Measurements from ENCODE around the gene SLC10A3.

Gene SLC10A3, protein sequence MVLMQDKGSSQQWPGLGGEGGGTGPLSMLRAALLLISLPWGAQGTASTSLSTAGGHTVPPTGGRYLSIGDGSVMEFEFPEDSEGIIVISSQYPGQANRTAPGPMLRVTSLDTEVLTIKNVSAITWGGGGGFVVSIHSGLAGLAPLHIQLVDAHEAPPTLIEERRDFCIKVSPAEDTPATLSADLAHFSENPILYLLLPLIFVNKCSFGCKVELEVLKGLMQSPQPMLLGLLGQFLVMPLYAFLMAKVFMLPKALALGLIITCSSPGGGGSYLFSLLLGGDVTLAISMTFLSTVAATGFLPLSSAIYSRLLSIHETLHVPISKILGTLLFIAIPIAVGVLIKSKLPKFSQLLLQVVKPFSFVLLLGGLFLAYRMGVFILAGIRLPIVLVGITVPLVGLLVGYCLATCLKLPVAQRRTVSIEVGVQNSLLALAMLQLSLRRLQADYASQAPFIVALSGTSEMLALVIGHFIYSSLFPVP

DNA sequence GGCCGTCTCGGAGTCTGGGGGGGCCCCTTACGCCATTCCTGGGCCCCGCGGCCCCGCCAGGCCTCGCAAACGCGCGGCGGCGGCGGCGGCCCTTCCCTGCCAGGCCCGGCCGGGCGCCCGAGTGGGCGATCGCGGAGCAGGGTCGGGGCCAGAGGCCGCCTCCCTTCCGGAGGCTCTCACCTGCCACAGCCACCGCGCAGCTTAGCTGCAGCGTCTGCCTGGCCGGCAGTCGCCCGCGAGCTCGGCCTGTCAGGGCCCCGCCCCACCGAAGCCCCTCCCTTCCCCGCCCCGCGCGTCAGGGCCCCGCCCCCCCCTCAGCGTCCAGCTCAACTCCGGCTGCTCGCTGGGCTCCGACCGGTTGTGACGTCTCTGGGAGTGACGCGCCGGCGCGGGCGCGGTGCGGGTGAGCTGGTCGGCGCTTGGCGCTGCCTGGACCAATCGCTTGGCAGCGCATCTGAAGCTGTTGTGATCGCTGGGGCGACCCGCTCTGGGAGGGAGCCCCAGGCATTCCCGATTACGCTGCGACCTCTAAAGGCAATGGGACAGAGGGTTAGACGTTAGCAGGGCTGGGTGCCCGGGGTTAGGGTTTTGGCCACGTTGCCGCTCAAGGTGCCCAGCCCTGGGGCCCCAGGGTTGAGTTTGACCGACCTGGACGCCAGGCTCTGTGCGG is at the start of gene SLC10A3:
Gene SLC10A3 (minus strand): TSS at position 216 of the 670 bp plus-strand sequence. CDS start 1,689 bp downstream, outside the sequence.
- peak; percentile 69 for DNase-seq (ENCODE audit: low read depth)

DNA sequence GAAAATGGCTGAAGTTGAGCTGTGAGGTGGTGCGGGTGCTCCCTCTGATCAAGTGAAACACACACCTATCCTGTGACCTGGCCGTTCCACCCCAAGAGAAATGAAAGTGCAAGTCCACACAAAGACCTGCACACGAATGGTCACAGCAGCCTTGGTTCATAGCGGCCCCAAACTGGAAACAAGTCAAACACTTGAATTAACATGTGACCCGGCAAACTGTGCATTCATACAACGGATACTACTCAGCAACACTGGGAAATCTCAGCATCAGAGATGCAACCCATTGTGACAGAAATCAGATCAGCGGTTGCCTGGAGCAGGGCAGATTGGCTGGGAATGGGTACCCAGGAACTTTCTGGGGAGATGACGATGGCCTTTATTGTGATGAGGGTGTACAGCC is 48.6 kb upstream of the SLC10A3 start:
- DNase-seq (ENCODE audit: low read depth) = no peak

DNA sequence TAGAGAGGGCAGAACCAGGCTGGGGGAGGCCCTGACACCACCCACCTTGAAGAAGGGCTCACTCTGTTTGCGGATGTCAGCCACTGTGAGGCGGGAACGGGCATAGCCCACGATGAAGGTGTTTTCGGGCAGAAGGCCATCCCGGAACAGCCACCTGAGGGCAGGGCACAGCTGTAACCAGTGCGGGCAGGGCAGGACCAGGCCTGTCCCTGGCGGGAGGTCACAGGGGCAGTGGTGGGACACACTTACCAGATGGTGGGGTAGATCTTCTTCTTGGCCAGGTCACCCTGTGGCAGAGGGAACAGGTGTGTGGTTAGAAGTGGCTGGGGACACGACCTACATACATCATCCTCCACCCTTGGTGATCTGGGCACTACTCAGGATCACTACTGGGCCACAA is 45.5 kb upstream of the SLC10A3 start:
- DNase-seq (ENCODE audit: low read depth) = no peak

DNA sequence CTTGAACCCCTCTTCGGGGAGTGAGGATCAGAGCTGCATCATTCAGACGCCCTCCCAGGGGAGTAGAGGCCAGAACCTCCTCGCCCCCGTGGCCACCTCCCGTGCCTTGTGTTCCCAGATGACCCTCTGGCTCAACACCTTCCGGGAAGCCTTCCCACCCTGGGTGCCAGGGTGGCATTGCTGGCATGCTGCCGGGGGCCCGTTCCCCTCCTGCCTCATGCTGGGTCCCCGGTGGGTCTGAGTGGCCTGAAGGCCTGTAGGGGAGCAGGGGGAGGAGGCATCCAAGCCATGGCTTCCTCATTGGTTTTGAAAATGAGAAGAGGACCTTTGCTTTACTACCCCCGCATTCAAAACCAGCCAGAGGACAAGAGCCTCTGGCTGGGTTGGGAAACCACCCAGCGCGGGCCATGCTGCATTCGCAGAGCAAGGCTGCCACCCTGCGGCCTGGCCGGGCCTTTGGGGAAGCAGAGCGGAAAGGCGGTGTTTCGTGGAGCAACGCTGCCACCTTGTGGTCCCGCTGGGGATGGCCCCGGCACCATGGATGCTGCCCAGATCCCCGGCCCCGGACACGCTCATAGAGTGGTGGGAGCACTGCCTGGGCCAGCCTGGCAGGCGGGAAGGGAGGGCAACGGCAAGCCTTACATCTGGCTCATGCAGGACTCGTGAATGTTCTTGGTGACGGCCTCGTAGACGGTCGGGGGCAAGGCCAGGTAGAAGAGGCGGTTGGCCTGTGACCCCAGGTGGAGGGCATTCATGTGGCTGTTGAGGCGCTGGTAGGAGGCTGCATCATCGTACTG is 44.3 kb upstream of the SLC10A3 start:
- peak; percentile 68 for DNase-seq (ENCODE audit: low read depth)

DNA sequence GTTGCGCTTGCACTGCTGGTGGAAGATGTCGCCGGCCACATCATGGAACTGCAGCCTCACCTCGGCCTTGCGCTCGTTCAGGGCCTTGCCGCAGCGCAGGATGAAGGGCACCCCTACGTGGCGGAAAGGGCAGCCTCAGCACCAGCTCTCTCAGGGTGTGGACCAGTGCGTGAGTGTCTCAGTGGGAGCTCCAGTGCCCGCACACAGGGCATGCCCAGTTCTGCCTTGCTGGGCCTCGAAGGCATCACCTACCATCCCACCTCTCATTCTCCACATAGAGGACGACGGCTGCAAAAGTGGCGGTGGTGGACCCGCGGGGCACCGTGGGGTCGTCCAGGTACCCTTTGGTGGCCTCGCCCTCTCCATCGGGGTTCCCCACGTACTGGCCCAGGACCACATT is 42.3 kb upstream of the SLC10A3 start:
- no peak for DNase-seq (ENCODE audit: low read depth)

DNA sequence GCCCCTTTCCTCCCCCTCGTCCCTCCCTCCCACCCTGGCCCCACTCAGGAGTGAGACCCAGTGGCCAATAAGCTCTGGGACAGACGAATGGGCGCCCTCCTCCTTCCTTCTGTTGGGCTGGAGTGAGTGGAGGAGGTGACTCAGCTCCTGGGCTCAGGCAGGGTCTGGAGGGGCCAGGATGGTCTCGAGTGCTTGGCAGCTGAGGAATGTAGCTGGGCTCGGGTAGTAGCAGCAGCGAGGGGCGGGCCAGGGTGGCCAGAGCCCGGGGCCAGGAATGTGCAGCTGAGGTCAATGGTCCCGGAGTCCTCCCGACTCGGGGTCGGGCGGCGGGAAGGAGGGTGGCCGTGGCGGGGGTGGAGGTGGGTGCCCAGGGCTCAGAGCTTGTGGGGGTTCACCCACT is 41.2 kb upstream of the SLC10A3 start:
- DNase-seq (ENCODE audit: low read depth) = no peak

DNA sequence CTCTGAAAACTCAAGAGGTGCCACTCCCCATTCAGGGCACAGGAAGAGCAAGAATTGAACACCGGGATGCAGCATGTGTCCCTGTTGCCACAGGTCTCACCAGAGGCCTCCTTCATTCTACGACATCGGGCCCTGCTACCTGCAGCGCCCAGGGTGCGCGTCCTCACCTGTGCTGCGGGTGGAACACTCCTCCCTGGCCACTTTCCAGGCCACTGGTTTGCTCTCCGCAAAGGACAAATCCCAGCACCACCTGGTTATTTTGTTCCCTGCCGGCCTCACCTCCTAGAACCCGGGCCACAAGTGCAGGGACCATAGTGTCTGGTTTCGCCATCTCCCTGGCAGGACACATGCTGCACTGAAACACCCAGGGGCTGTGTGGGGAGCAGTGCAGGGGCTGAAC is 39.9 kb upstream of the SLC10A3 start:
- DNase-seq (ENCODE audit: low read depth) = no peak

DNA sequence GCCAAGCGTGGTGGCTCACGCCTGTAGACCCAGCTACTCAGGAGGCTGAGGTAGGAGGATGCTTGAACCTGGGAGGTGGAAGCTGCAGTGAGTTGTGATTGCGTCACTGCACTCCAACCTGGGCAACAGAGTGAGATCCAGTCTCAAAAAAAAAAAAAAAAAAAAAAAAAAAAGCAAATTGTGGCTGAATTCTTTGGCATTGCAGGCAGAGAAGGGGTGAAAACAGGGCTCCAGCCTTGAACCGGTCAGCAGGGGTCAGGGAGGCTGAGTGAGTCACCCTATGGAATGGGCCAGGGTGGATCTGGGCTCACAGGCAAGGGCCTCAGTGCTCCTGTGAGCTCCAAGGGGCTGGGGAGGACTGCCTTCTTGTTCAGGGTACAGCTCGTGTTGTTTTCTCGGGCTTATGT is 38.8 kb upstream of the SLC10A3 start:
- no peak for DNase-seq (ENCODE audit: low read depth)

DNA sequence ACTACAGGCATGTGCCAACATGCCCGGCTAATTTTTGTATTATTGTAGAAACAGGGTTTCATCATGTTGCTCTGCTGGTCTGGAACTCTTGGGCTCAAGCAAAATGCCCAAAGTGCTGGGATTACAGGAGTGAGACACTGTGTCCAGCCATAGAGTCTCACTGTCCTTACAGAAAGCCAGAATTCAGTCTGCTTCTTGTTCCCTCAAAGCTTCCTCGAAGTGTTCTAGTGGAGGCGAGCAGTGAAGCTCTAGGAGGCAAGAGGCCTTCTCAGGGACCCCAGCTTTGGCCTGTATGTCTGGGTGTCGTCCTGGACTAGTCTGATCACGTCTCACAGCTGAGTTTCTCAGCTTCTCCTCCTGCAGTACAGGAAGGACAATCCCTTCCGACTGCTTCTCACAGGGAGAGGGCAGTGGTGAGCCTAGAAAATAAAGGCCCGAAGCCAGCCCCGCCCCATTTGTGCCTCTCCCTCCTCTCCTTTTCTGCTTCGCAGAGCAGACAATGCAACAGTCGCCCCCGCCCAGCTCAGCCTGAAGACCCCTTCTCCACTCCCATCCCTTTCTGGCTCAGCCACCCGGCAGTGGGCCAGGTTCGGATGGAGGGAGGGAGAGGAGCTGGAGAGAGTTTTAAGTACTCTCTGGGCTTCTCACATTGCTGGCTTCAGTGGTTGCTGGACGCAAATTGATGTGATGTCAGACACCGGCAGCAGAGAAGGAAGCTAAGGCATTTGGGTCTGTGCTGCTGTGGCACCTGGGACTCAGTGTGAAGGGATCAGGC is 36.7 kb upstream of the SLC10A3 start:
- DNase-seq (ENCODE audit: low read depth) = no peak

DNA sequence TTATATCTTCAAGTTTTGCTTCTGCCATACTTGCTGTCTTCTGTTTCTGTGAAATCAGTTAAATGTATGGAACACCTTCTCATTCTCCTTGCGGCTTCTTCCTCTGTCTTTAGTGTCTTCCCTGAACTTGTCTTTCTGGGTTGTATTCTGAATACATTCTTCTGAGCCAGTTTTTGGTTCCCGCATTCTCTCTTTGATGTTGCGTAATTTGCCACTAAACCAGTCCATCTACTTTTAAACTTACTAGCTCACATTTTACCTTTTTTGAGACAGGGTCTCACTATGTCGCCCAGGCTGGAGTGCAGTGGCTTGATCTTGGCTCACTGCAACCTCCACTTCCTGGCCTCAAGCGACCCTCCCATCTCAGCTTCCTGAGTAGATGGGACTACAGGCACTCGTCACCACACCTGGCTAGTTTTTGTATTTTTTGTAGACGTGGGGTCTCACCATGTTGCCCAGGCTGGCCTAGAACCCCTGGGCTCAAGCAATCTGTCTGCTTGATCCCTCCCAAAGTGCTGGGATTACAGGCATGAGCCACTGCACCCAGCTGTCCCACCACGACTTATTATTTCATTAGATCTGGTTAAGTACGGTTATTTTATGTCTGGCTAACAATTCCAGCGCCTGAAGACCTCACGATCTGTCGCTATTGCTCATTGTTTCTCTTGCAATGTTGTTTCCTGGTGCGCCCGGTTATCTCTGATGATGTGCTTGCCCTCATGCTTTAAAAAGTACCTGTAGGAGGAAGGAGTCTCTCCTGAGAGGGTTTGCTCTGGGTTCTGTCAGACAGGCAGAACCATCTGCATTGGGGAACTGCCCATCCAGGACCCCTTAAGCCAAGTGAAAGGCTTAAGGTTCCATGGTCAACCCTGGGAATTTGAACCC is 35.4 kb upstream of the SLC10A3 start:
- no peak for DNase-seq (ENCODE audit: low read depth)

DNA sequence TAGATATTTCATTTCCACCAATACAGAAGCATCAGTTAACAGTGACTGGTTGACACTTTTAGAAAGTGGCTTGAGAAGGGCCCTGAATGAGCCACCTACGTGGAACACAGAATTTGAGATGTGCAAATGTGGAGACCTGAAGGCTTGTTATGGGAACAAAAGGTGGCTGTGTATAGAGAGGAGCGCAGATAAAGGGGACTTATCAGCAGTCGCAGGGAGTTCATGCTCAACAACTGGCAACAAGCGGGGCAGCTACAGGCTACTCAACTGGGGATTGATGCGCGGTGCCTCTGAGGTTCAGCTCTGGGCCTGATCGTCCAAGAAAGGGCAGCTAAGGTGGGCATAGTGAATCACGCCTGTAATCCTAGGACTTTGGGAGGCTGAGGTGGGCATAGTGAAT is 29.0 kb upstream of the SLC10A3 start:
- no peak for DNase-seq (ENCODE audit: low read depth)

DNA sequence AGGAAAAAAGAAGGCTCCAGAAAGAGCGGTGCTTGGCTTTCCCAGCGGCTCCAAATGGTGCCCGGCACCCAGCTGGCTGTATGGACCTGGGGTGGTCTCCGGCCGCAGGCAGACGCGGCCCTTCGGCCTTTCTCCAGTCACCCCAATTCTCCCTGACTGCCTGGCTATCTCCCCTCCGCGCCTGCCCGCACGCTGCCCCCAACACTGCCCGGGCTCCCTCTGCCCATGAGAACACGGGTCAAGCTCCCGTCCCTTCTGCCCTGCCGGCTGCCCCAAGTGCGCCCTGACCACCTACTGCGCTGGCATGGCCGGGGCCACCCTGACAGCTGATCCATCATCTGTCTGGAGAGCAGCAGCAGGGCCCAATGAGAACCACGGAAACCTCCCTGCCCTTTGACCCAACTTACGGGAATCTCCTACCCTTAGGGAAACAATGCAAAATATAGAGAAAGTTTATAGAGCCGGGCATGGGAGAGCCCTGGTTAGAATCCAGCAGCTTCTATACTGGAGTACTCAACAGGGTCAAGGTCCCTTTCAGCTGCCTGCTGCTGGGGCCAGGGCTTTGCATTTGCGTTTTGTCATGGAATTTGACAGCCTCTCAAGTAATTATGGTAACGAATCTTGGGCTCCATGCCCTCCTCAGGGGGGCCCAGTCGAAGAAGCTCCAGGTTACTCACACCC is 26.8 kb upstream of the SLC10A3 start:
- no peak for DNase-seq (ENCODE audit: low read depth)

DNA sequence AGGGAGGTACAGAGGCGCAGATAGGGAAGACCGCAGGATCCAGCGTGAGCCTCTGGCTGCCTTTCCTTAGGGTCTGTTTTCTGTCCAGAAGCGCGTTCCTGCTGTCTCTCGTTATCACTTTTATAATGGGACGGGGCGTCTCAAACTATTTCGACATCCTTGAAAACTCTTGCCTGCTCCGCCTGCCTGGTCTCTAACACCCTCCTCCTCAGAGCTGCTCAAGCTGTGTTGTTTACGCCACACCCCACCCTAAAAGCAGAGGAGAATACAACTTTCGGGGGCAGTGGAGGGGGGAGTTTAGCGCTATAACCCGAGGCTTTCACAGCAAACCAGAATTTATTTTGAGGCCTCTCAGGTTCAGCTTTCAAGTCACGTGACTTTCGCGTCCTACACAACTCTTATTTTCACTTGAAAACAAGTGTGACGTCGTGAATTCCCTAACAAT is 26.2 kb upstream of the SLC10A3 start:
- no peak for DNase-seq (ENCODE audit: low read depth)

DNA sequence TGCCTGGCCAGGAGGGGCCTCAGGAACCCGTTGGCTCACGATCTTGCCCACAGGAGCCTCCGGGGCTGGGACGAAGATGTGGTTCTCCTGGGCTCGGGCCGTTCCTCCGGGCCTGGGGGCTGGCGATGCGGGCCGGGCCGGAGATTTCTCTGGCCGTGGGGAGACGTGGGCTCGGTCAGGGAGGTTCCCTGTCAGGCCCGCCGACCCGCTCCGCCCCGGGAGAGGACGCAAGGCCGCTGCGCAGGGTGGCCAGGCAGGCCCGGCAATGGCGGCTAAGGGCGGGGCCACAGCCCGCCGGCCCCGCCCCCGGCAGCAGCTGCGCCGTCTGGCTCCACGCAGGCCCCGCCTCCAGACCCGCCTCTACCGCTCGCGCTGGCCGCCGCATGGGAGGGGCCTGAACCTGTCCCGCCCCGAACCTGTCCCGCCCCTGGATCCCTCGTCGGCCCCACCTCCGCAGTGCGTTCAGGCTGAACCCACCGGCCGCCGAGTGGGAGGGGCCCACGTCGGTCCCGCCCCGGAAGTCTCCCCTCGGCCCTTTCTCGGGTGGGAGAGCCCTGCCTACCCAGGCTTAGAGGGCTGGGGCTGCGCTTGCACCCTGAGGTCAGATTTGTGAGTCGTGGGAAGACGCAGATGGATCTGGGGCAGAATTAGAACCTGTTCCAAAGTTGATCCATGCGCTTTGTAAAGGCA is 25.7 kb upstream of the SLC10A3 start, which contains the start of gene FAM3A:
Gene FAM3A (minus strand): TSS at position 267 of the 690 bp plus-strand sequence. CDS start 460 bp downstream, outside the sequence.
- peak; percentile 81 for DNase-seq (ENCODE audit: low read depth)

DNA sequence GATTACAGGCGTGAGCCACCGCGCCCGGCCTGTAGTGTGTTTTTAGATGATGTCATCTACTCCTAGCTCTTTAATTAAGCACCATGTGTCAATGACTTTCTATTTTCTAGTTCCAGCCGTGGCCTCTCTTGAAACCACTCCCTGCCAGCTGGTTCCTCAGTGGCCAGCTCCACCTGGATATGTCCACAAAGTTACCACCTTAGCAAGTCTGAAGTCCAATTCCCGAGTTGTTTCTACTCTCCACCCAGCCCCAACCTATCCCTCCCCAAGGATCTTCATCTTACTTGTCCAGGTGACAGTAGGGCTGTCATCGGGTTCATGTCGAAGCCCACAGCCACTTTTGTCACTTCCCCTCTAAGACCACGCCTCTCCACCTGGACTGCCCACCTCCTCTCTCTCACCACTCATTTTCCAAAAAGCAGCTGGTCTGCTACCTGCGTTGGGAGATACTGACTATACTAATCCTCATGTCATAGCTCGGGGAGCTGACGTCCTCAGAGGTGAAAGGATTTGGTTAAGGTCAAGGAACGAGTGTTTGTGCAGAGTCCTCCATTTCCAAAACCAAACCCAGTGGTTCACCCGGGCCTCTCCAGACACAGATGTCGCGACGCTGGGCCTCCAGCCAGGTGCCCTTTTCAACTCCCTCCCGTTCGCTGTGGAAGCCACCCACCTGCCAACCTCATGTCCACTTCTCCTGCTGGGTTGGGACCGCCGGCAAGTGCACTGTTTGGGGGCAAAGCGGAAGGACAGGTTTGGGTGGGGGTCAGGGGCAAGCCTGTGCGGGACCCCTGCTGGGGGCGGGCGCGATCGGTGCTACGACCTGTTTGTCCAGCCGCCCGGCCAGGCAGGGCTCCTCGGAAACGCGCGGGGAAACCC is 24.9 kb upstream of the SLC10A3 start:
- DNase-seq (ENCODE audit: low read depth) = no peak

DNA sequence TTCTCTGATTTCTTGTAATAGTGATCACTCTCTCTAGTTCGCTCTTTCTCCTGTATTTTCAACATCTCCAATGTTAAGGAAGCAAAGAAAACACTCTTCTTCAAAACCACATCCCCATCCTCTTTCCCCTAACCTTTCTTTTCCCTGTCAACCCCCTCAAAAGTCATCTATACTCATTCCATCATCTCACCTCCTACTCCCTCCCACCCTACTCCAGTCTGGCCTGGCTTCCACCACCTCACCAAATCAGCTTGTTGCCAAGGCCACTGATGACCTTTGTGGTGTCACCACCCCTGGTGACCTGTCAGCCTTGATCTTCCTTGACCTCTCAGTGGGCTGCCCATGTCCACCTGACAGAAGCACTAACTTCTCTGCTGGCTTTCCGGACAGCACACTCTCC is 23.3 kb upstream of the SLC10A3 start:
- no peak for DNase-seq (ENCODE audit: low read depth)

DNA sequence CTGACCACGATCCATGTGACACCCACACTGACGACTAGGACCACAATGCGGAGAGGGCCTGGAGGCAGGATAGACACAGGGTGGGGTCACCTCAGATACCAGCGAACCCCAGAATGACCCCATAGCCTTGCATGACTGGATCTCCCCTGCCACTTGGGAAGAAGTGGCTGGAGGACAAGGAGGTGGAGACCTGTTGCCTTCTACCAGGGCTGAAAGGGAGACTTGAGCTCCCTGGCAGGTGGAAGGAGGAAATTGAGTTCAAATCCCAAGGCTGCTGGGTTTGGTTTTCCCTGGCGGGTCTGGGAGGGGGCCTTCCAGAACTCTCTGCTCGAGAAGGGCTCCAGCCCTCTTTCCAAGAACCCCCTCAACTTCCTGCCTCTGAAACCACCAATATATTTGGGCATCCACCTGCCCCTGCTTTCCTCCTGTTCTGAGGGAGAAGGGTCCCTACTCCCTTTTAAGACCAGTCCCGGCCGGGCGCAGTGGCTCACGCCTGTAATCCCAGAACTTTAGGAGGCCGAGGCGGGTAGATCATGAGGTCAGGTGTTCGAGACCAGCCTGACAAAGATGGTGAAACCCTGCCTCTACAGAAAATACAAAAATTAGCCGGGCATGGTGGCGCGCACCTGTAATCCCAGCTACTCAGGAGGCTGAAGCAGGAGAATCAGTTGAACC is 22.6 kb upstream of the SLC10A3 start:
- no peak for DNase-seq (ENCODE audit: low read depth)

DNA sequence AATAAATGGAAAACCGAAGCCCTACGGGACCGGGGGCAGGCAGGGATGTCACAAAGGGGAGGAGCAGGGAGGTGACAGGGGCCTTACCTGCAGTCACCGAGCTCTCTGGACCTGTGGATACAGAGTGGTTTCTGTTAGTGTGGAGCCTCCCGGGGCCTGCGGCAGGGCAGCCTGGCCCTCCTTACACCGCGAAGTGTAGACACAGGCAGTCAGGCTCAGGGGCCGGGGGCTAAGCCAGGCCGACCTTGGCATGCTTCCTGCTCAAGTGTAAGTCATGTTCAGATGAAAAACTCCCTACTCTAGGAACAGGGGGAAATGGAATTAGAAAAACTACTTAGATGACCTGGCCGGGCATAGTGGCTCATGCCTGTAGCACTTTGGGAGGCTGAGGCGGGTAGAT is 21.3 kb upstream of the SLC10A3 start:
- DNase-seq (ENCODE audit: low read depth) = no peak

Data from stimulated activated CD8-positive, alpha-beta memory T cell treated with anti-CD3 and anti-CD28 coated beads, Interleukin-15, amount 100 ng/mL, for 1 hour (primary cell).